ENCODE results near the gene TLDC2. TPM values are rescaled to one million over a fixed set of nuclear protein-coding genes. Genes with fewer than 3 reads are reported as not detected.

Gene TLDC2
- total RNA-seq, 1 experiment from 2014 or later, result 0.32 TPM

GRCh38 chr20:36855241-36855657 lies 20.7 kb upstream of the TLDC2 start:
- DNase-seq (ENCODE audit: low read depth, low spot score) (no peak), ATAC-seq (no peak)
- intact Hi-C loops (cut with micrococcal nuclease), result no loop called here
- POLR2A ChIA-PET, result no interaction called here
- Histone ChIP-seq H2AFZ (ENCODE audit: low read depth, low read length, poor library complexity, severe bottlenecking) (no peak overlapping the region), H3K27ac (ENCODE audit: low read depth, low read length) (no peak overlapping the region), H3K9ac (ENCODE audit: low read length) (no peak overlapping the region), H4K20me1 (ENCODE audit: insufficient read depth) (no peaks in the 10 kb centered on the region), H3K27me3 (ENCODE audit: insufficient read depth, low read length) (no peaks in the 10 kb centered on the region), H3K4me3 (replicated peaks in 1 of 2; ENCODE audit: low read depth in 1 of 2, low read length in 2 of 2) (no peak overlapping the region), H3K4me2 (ENCODE audit: low read length) (0 out of 2 replicates have a peak overlapping the region, but pooled peaks have one; percentile 37), H3K9me2 (ENCODE audit: insufficient read depth) (no peaks in the 10 kb centered on the region), H3K79me2 (ENCODE audit: insufficient read depth, low read length) (peaks cover 36% of the 10 kb centered on the region; the same call in 1 of the 2 replicates), H3K9me3 (ENCODE audit: control insufficient read depth in 1 of 2, insufficient read depth in 1 of 2, low read depth in 1 of 2, low read length in 2 of 2) (no peaks in the 10 kb centered on the region), H3K36me3 (ENCODE audit: control insufficient read depth in 1 of 2, insufficient read depth in 2 of 2, low read length in 2 of 2) (no peaks in the 10 kb centered on the region), H3K4me1 (ENCODE audit: control insufficient read depth in 1 of 2, insufficient read depth in 2 of 2, low read length in 2 of 2) (peaks cover 10 to 42% of the 10 kb centered on the region in 2 experiments; a peak in 3 of 4 replicates)
- CTCF ChIA-PET, result no interaction called here
- no TSS peak for BruUV-seq (replicated peaks)
- RAD21 ChIA-PET (ENCODE audit: low non-redundant PET in 1 of 2, low total read pairs in 2 of 2, uncharacterized antibody in 2 of 2, unreplicated experiment in 2 of 2), result no interaction called here
- TF ChIP-seq ZNF274 (IDR thresholded peaks at IDR 0.05; ENCODE audit: low read depth, low read length) (no peak), RAD21 (IDR thresholded peaks at IDR 0.05; ENCODE audit: low read depth) (no peak), ELF1 (IDR thresholded peaks at IDR 0.05; ENCODE audit: borderline replicate concordance, low read depth) (no peak), JUND (IDR thresholded peaks at IDR 0.05) (no peak), EGR1 (IDR thresholded peaks at IDR 0.05; ENCODE audit: low read depth) (no peak), CTCF (IDR thresholded peaks at IDR 0.05 in 2 of 3, conservative IDR thresholded peaks at IDR 0.05 in 1 of 3; ENCODE audit: borderline replicate concordance in 1 of 3, insufficient read depth in 1 of 3, low read depth in 2 of 3, low read length in 2 of 3) (no peak), CBX3 (IDR thresholded peaks at IDR 0.05; ENCODE audit: low read depth) (no peak), MAX (IDR thresholded peaks at IDR 0.05) (no peak), POLR2A (IDR thresholded peaks at IDR 0.05; ENCODE audit: borderline replicate concordance, extremely low read depth, insufficient read depth, insufficient read length) (no peak), REST (IDR thresholded peaks at IDR 0.05; ENCODE audit: low read depth) (no peak), ATF3 (IDR thresholded peaks at IDR 0.05) (no peak), TCF7L2 (IDR thresholded peaks at IDR 0.05; ENCODE audit: borderline replicate concordance, extremely low read depth, insufficient read depth, insufficient read length) (no peak), YY1 (IDR thresholded peaks at IDR 0.05; ENCODE audit: extremely low read depth, insufficient replicate concordance, low read depth, low read length) (no peak), ZBTB33 (IDR thresholded peaks at IDR 0.05; ENCODE audit: extremely low read depth, insufficient replicate concordance, low read length) (no peak), CEBPB (IDR thresholded peaks at IDR 0.05; ENCODE audit: low read depth) (no peak)
